ENCODE results near the gene DMD. TPM values are rescaled to one million over a fixed set of nuclear protein-coding genes. Genes with fewer than 3 reads are reported as not detected.

Gene DMD
- total and polyA plus RNA-seq, 3 experiments from 2014 or later: 0.03 to 0.48 (median 0.40) TPM

DNA sequence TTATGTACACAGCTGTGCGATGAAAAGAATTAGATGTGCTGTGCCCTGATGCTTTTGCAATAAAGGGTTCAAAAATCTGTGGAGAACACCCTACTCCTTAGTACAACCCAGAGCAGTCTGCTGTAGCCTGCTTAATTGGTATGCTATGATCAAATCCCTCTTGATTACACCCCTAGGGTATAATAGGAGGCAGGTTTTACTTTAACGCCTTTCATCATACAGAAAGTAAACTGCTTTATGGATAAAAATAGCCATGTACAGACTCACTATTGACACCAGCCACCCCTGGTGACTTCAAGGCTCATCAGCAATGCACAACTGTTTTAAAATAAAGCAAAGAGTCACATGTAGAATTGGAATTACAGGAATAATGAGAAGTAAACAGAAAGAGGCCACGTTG, 315.3 kb downstream of the DMD start:
- Histone ChIP-seq H3K9me3 (ENCODE audit: low read length) (no peaks in the 10 kb centered on the region), H3K27ac (ENCODE audit: low read depth, low read length) (no peak overlapping the region), H3K27me3 (ENCODE audit: insufficient read depth, low read length, poor library complexity, severe bottlenecking) (no peaks in the 10 kb centered on the region), H3K4me1 (ENCODE audit: insufficient read depth, low read length) (no peaks in the 10 kb centered on the region), H3K4me3 (ENCODE audit: low read length) (no peak overlapping the region), H3K36me3 (ENCODE audit: insufficient read depth, low read length) (no peaks in the 10 kb centered on the region)
- H3K4me1 Mint-ChIP-seq: no peaks in the 10 kb centered on the region
- H3K4me3 Mint-ChIP-seq: no peak overlapping the region
- no peak for DNase-seq
- no peak overlapping the region for H3K27ac Mint-ChIP-seq
- ChIA-PET CTCF (no interaction called here), POLR2A (no interaction called here)
- H3K27me3 Mint-ChIP-seq: no peaks in the 10 kb centered on the region
- peaks cover 0 to 6% (median 1%) of the 10 kb centered on the region in 5 donors for H3K9me3 Mint-ChIP-seq
- no peaks in the 10 kb centered on the region for H3K36me3 Mint-ChIP-seq

DNA sequence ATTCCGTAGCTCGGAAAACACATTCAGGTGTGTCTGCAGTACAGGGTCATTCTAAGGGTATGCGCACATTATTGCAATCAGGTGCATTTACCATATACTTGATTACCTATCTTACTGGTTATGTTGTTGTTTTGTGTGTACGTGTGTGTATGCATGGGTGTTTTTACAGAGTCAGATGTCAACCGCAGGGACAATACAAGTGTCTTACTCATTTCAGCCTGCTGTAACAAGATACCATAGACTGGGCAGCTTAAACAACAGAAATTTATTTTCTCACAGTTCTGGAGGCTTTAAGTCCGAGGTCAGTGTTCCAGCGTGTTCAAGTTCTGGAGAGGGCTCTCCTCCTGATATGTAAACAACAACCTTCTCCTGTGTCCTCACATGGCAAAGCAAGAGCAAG, 316.7 kb downstream of the DMD start:
- Mint-ChIP-seq H3K4me1 (no peaks in the 10 kb centered on the region), H3K27ac (no peak overlapping the region), H3K27me3 (peaks cover 0 to 2% of the 10 kb centered on the region in 2 donors), H3K36me3 (no peaks in the 10 kb centered on the region), H3K4me3 (no peak overlapping the region), H3K9me3 (peaks cover 0 to 6% (median 1%) of the 10 kb centered on the region in 5 donors)
- H3K27me3 ChIP-seq (ENCODE audit: insufficient read depth, low read length, poor library complexity, severe bottlenecking): no peaks in the 10 kb centered on the region
- H3K9me3 ChIP-seq (ENCODE audit: low read length): no peaks in the 10 kb centered on the region
- ChIA-PET POLR2A (no interaction called here), CTCF (no interaction called here)
- H3K27ac ChIP-seq (ENCODE audit: low read depth, low read length): no peak overlapping the region
- no peak overlapping the region for H3K4me3 ChIP-seq (ENCODE audit: low read length)
- no peak for DNase-seq
- H3K36me3 ChIP-seq (ENCODE audit: insufficient read depth, low read length): no peaks in the 10 kb centered on the region
- no peaks in the 10 kb centered on the region for H3K4me1 ChIP-seq (ENCODE audit: insufficient read depth, low read length)

DNA sequence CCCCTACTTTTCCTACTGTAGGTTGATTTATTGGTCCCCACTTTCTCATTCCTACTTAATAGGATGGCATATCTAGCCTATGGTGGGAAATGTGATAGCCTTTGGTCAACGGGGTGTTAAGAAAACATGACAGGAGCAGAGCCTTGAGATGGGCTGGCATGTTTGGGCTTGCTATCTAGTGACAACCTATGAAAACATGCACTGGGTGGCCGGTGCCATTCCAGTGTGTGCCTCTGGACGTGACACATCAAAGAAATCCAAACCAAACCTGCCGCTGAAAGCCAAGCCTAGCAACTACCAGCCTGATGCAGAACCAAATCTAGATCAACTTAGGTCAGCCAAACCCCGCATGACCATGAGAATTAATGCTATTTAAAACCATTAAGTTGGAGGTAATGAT, 317.6 kb downstream of the DMD start:
- Histone ChIP-seq H3K27ac (ENCODE audit: low read depth, low read length) (no peak overlapping the region), H3K36me3 (ENCODE audit: insufficient read depth, low read length) (no peaks in the 10 kb centered on the region), H3K9me3 (ENCODE audit: low read length) (no peaks in the 10 kb centered on the region), H3K4me1 (ENCODE audit: insufficient read depth, low read length) (no peaks in the 10 kb centered on the region), H3K4me3 (ENCODE audit: low read length) (no peak overlapping the region), H3K27me3 (ENCODE audit: insufficient read depth, low read length, poor library complexity, severe bottlenecking) (no peaks in the 10 kb centered on the region)
- H3K27me3 Mint-ChIP-seq: peaks cover 0 to 4% of the 10 kb centered on the region in 2 donors
- no peaks in the 10 kb centered on the region for H3K4me1 Mint-ChIP-seq
- POLR2A ChIA-PET: no interaction called here
- H3K27ac Mint-ChIP-seq: no peak overlapping the region
- CTCF ChIA-PET: no interaction called here
- DNase-seq: no peak
- H3K9me3 Mint-ChIP-seq: peaks cover 0 to 6% (median 2%) of the 10 kb centered on the region in 5 donors
- H3K36me3 Mint-ChIP-seq: no peaks in the 10 kb centered on the region
- H3K4me3 Mint-ChIP-seq: no peak overlapping the region

DNA sequence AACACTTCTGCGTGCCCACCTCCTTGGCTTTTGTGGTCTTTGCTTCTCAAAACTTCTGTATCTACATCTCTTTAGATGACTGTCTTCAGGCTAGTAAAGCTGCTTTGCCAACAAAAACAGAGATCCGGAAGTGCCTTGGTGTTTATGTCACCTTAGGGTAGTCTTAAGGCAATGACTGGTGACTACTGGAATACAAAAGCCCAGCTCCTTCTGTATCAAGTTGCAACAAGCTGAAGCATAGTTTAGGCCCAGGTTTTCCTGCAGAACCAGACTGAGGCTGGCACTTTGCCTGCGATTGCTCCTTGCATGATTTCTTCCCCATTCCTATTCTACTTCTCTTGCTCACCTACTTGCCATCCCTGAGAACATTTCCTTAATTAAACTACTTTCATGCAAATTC, 333.8 kb downstream of the DMD start:
- no peaks in the 10 kb centered on the region for H3K27me3 Mint-ChIP-seq
- H3K36me3 ChIP-seq (ENCODE audit: insufficient read depth, low read length): no peaks in the 10 kb centered on the region

DNA sequence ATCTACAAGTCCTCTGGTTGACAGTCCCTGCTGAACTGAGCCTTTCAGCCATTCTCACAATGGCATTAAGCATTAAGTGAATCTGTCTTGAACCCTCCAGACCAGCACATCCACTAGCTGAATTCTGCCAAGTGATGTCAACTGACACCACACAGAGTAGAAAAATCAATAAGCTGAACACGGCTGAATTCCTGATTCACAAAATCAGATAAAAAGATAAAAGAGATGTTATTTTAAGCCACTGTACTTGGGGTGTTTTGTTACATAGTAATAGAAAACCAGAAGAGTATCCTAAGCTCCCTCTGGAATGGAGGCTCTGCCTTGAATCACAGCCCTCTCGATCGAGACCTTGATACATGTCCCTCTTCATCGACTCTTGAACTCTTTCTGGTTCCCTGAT, 336.5 kb downstream of the DMD start:
- Histone ChIP-seq H3K36me3 (ENCODE audit: insufficient read depth, low read length) (no peaks in the 10 kb centered on the region), H3K27me3 (ENCODE audit: insufficient read depth, low read length, poor library complexity, severe bottlenecking) (no peaks in the 10 kb centered on the region), H3K9me3 (ENCODE audit: low read length) (no peaks in the 10 kb centered on the region), H3K4me1 (ENCODE audit: insufficient read depth, low read length) (no peaks in the 10 kb centered on the region), H3K27ac (ENCODE audit: low read depth, low read length) (no peak overlapping the region), H3K4me3 (ENCODE audit: low read length) (no peak overlapping the region)
- no peak for DNase-seq
- no peak overlapping the region for H3K27ac Mint-ChIP-seq
- no peaks in the 10 kb centered on the region for H3K4me1 Mint-ChIP-seq
- H3K9me3 Mint-ChIP-seq: peaks cover 0 to 8% (median 3%) of the 10 kb centered on the region in 5 donors
- H3K27me3 Mint-ChIP-seq: no peaks in the 10 kb centered on the region
- H3K36me3 Mint-ChIP-seq: no peaks in the 10 kb centered on the region
- no peak overlapping the region for H3K4me3 Mint-ChIP-seq
- ChIA-PET POLR2A (no interaction called here), CTCF (no interaction called here)

More for the DNA sequence above, 333.8 kb downstream of the DMD start:
- H3K4me1 Mint-ChIP-seq: no peaks in the 10 kb centered on the region
- ChIA-PET CTCF (no interaction called here), POLR2A (no interaction called here)
- no peak overlapping the region for H3K27ac Mint-ChIP-seq
- H3K9me3 Mint-ChIP-seq: peaks cover 0 to 11% (median 3%) of the 10 kb centered on the region in 5 donors
- H3K9me3 ChIP-seq (ENCODE audit: low read length): no peaks in the 10 kb centered on the region
- H3K36me3 Mint-ChIP-seq: no peaks in the 10 kb centered on the region
- no peak overlapping the region for H3K4me3 Mint-ChIP-seq
- no peak for DNase-seq
- H3K27ac ChIP-seq (ENCODE audit: low read depth, low read length): no peak overlapping the region
- no peaks in the 10 kb centered on the region for H3K4me1 ChIP-seq (ENCODE audit: insufficient read depth, low read length)
- no peaks in the 10 kb centered on the region for H3K27me3 ChIP-seq (ENCODE audit: insufficient read depth, low read length, poor library complexity, severe bottlenecking)
- H3K4me3 ChIP-seq (ENCODE audit: low read length): no peak overlapping the region

DNA sequence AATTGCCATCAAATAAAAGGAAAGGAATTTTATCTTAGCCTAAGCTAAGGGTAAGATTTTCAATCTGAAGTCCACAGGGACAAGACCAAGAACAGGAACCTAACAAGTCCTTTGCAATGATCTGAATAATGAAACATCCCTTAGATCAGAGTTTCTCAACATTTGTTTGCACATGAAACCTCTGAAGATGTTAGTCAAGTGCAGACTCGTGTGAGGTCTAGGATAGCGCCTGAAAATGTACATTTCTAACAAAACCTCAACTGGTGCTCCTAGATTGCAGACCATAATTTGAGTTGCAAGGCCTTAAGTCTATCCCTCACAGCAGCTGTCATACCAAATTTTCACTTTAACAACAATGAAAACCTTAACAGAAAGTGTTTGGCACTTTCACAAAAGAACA, 337.6 kb downstream of the DMD start:
- Mint-ChIP-seq H3K27me3 (no peaks in the 10 kb centered on the region), H3K36me3 (no peaks in the 10 kb centered on the region), H3K4me1 (no peaks in the 10 kb centered on the region), H3K27ac (no peak overlapping the region), H3K9me3 (peaks cover 0 to 8% (median 4%) of the 10 kb centered on the region in 5 donors), H3K4me3 (no peak overlapping the region)
- Histone ChIP-seq H3K27me3 (ENCODE audit: insufficient read depth, low read length, poor library complexity, severe bottlenecking) (no peaks in the 10 kb centered on the region), H3K4me1 (ENCODE audit: insufficient read depth, low read length) (no peaks in the 10 kb centered on the region), H3K36me3 (ENCODE audit: insufficient read depth, low read length) (no peaks in the 10 kb centered on the region), H3K27ac (ENCODE audit: low read depth, low read length) (no peak overlapping the region), H3K4me3 (ENCODE audit: low read length) (no peak overlapping the region), H3K9me3 (ENCODE audit: low read length) (no peaks in the 10 kb centered on the region)
- ChIA-PET CTCF (no interaction called here), POLR2A (no interaction called here)
- no peak for DNase-seq

DNA sequence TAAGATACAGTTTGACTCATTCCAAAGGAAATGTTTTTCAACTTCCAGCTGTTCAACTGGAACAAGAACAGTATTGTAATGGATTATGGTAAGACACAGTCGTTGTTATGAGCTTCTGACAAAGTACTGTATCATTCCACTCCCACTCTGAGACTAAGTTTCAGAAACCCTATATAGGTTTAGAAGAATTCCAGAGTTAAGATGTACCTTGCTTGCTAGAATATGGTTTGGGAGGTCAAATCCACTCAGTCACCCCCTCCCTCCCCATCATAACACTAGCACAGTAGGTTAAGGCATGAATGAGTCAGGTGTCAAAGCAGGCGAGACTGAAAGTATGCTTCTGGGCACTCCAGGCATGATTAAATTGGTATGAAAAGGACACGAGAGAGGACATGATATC, 339.7 kb downstream of the DMD start:
- no peaks in the 10 kb centered on the region for H3K9me3 ChIP-seq (ENCODE audit: low read length)
- H3K27me3 Mint-ChIP-seq: no peaks in the 10 kb centered on the region
- no peak overlapping the region for H3K27ac ChIP-seq (ENCODE audit: low read depth, low read length)
- no peaks in the 10 kb centered on the region for H3K4me1 ChIP-seq (ENCODE audit: insufficient read depth, low read length)
- H3K9me3 Mint-ChIP-seq: peaks cover 0 to 8% (median 3%) of the 10 kb centered on the region in 5 donors
- no peak overlapping the region for H3K27ac Mint-ChIP-seq
- H3K36me3 ChIP-seq (ENCODE audit: insufficient read depth, low read length): no peaks in the 10 kb centered on the region
- no peaks in the 10 kb centered on the region for H3K36me3 Mint-ChIP-seq
- no peak for DNase-seq
- CTCF ChIA-PET: no interaction called here
- POLR2A ChIA-PET: no interaction called here
- H3K4me3 Mint-ChIP-seq: no peak overlapping the region
- H3K4me1 Mint-ChIP-seq: no peaks in the 10 kb centered on the region
- no peak overlapping the region for H3K4me3 ChIP-seq (ENCODE audit: low read length)
- H3K27me3 ChIP-seq (ENCODE audit: insufficient read depth, low read length, poor library complexity, severe bottlenecking): no peaks in the 10 kb centered on the region

DNA sequence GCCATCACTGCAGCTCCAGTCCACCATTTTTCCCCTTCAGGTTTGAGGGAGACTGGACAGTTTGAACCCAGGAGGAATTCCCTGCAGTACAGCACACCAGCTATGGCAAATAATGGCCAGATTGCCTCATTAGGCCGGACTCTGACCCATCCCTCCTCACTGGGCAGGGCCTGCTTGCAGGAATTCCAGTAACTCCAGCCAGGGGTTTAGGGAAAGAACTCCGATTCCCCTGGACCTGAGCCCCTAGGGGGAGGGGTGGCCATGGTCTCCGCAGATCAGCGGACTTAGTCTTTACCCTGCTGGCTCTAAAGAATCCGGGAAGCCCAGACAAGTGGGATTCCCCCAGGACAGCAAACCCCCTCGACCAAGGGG, 342.8 kb downstream of the DMD start:
- Mint-ChIP-seq H3K36me3 (no peaks in the 10 kb centered on the region), H3K27ac (no peak overlapping the region), H3K4me3 (no peak overlapping the region), H3K27me3 (no peaks in the 10 kb centered on the region), H3K4me1 (no peaks in the 10 kb centered on the region), H3K9me3 (peaks cover 0 to 6% (median 3%) of the 10 kb centered on the region in 5 donors)
- Histone ChIP-seq H3K4me1 (ENCODE audit: insufficient read depth, low read length) (no peaks in the 10 kb centered on the region), H3K36me3 (ENCODE audit: insufficient read depth, low read length) (no peaks in the 10 kb centered on the region), H3K27me3 (ENCODE audit: insufficient read depth, low read length, poor library complexity, severe bottlenecking) (no peaks in the 10 kb centered on the region), H3K27ac (ENCODE audit: low read depth, low read length) (no peak overlapping the region), H3K9me3 (ENCODE audit: low read length) (no peaks in the 10 kb centered on the region), H3K4me3 (ENCODE audit: low read length) (no peak overlapping the region)
- DNase-seq: no peak
- CTCF ChIA-PET: no interaction called here
- POLR2A ChIA-PET: no interaction called here

Data from CD8-positive, alpha-beta memory T cell (primary cell).